ENCODE results near the gene PLCB4.

- TF ChIP-seq, protein P1, sequence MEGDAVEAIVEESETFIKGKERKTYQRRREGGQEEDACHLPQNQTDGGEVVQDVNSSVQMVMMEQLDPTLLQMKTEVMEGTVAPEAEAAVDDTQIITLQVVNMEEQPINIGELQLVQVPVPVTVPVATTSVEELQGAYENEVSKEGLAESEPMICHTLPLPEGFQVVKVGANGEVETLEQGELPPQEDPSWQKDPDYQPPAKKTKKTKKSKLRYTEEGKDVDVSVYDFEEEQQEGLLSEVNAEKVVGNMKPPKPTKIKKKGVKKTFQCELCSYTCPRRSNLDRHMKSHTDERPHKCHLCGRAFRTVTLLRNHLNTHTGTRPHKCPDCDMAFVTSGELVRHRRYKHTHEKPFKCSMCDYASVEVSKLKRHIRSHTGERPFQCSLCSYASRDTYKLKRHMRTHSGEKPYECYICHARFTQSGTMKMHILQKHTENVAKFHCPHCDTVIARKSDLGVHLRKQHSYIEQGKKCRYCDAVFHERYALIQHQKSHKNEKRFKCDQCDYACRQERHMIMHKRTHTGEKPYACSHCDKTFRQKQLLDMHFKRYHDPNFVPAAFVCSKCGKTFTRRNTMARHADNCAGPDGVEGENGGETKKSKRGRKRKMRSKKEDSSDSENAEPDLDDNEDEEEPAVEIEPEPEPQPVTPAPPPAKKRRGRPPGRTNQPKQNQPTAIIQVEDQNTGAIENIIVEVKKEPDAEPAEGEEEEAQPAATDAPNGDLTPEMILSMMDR (IDR thresholded peaks at IDR 0.05): no peak
- TF ChIP-seq CHD2 (IDR thresholded peaks at IDR 0.05; ENCODE audit: low read length, partially characterized antibody) (no peak), USF1 (IDR thresholded peaks at IDR 0.05; ENCODE audit: borderline replicate concordance, low read depth) (no peak), EP300 (IDR thresholded peaks at IDR 0.05; ENCODE audit: borderline replicate concordance in 1 of 2, low read depth in 1 of 2, low read length in 1 of 2) (no peak), TAF1 (IDR thresholded peaks at IDR 0.05; ENCODE audit: borderline replicate concordance, low read depth, low read length) (no peak), GATA2 (CRISPR knock-in tag; IDR thresholded peaks at IDR 0.05) (no peak)
These were observed 385.9 kb downstream of the PLCB4 start for GRCh38 chr20:9454791-9455190.

Measured in SK-N-SH (cell line).